ENCODE results near the gene TFEB.

Gene TFEB

GRCh38 chr6:41649596-41649995, 85.8 kb downstream of the TFEB start:
- Mint-ChIP-seq H3K36me3 (ENCODE audit: low read depth) (no peaks in the 10 kb centered on the region), H3K4me3 (no peak overlapping the region), H3K27ac (no peak overlapping the region), H3K9me3 (no peaks in the 10 kb centered on the region), H3K27me3 (peaks cover 3% of the 10 kb centered on the region), H3K4me1 (no peaks in the 10 kb centered on the region)
- ATAC-seq (no peak), DNase-seq (no peak)

- no peak for ATAC-seq
- no peak overlapping the region for H3K27ac Mint-ChIP-seq
- H3K36me3 Mint-ChIP-seq (ENCODE audit: low read depth) = no peaks in the 10 kb centered on the region
- H3K27me3 Mint-ChIP-seq = peaks cover 3% of the 10 kb centered on the region
- no peaks in the 10 kb centered on the region for H3K9me3 Mint-ChIP-seq
- H3K4me3 Mint-ChIP-seq = no peak overlapping the region
- DNase-seq = no peak
- no peaks in the 10 kb centered on the region for H3K4me1 Mint-ChIP-seq
Measured at GRCh38 chr6:41648921-41649320, 86.5 kb downstream of the TFEB start.

- Mint-ChIP-seq H3K9me3 (no peaks in the 10 kb centered on the region), H3K27ac (no peak overlapping the region), H3K4me3 (no peak overlapping the region), H3K27me3 (peaks cover 4% of the 10 kb centered on the region), H3K4me1 (no peaks in the 10 kb centered on the region), H3K36me3 (ENCODE audit: low read depth) (no peaks in the 10 kb centered on the region)
- no peak for DNase-seq
- no peak for ATAC-seq
Measured at GRCh38 chr6:41648070-41648585, 87.3 kb downstream of the TFEB start.

GRCh38 chr6:41647061-41647511, 88.3 kb downstream of the TFEB start:
- ATAC-seq = no peak

GRCh38 chr6:41646026-41646795, 89.2 kb downstream of the TFEB start:
- H3K4me3 Mint-ChIP-seq = no peak overlapping the region
- peaks cover 8% of the 10 kb centered on the region for H3K27me3 Mint-ChIP-seq
- H3K27ac Mint-ChIP-seq = no peak overlapping the region
- ATAC-seq = no peak
- H3K4me1 Mint-ChIP-seq = no peaks in the 10 kb centered on the region
- H3K36me3 Mint-ChIP-seq (ENCODE audit: low read depth) = no peaks in the 10 kb centered on the region
- no peaks in the 10 kb centered on the region for H3K9me3 Mint-ChIP-seq
- DNase-seq = no peak

More at GRCh38 chr6:41647061-41647511, 88.3 kb downstream of the TFEB start:
- Mint-ChIP-seq H3K4me1 (no peaks in the 10 kb centered on the region), H3K4me3 (no peak overlapping the region), H3K27ac (no peak overlapping the region), H3K27me3 (peaks cover 4% of the 10 kb centered on the region), H3K9me3 (no peaks in the 10 kb centered on the region), H3K36me3 (ENCODE audit: low read depth) (no peaks in the 10 kb centered on the region)
- DNase-seq = no peak

GRCh38 chr6:41645007-41645618, 90.3 kb downstream of the TFEB start:
- Mint-ChIP-seq H3K4me3 (no peak overlapping the region), H3K36me3 (ENCODE audit: low read depth) (no peaks in the 10 kb centered on the region), H3K9me3 (no peaks in the 10 kb centered on the region), H3K27me3 (peaks cover 16% of the 10 kb centered on the region), H3K4me1 (no peaks in the 10 kb centered on the region), H3K27ac (no peak overlapping the region)
- DNase-seq (no peak), ATAC-seq (no peak)

GRCh38 chr6:41644297-41644879, 91.0 kb downstream of the TFEB start:
- no peak for ATAC-seq
- no peak overlapping the region for H3K4me3 Mint-ChIP-seq
- no peak for DNase-seq
- H3K9me3 Mint-ChIP-seq = no peaks in the 10 kb centered on the region
- no peaks in the 10 kb centered on the region for H3K4me1 Mint-ChIP-seq
- no peak overlapping the region for H3K27ac Mint-ChIP-seq
- peaks cover 22% of the 10 kb centered on the region for H3K27me3 Mint-ChIP-seq
- no peaks in the 10 kb centered on the region for H3K36me3 Mint-ChIP-seq (ENCODE audit: low read depth)

- no peaks in the 10 kb centered on the region for H3K9me3 Mint-ChIP-seq
- no peak overlapping the region for H3K4me3 Mint-ChIP-seq
- H3K36me3 Mint-ChIP-seq (ENCODE audit: low read depth) = no peaks in the 10 kb centered on the region
- ATAC-seq (no peak), DNase-seq (no peak)
- H3K27me3 Mint-ChIP-seq = peaks cover 27% of the 10 kb centered on the region
- H3K27ac Mint-ChIP-seq = no peak overlapping the region
- no peaks in the 10 kb centered on the region for H3K4me1 Mint-ChIP-seq
Measured at GRCh38 chr6:41643899-41644269, 91.5 kb downstream of the TFEB start.

GRCh38 chr6:41642960-41643898, 92.2 kb downstream of the TFEB start:
- H3K4me1 Mint-ChIP-seq = no peaks in the 10 kb centered on the region
- DNase-seq (no peak), ATAC-seq (no peak)
- H3K4me3 Mint-ChIP-seq = no peak overlapping the region
- no peaks in the 10 kb centered on the region for H3K9me3 Mint-ChIP-seq
- H3K27me3 Mint-ChIP-seq = peaks cover 31% of the 10 kb centered on the region
- no peaks in the 10 kb centered on the region for H3K36me3 Mint-ChIP-seq (ENCODE audit: low read depth)
- no peak overlapping the region for H3K27ac Mint-ChIP-seq

GRCh38 chr6:41642090-41642959, 93.1 kb downstream of the TFEB start:
- Mint-ChIP-seq H3K4me1 (peaks cover 5% of the 10 kb centered on the region), H3K36me3 (ENCODE audit: low read depth) (no peaks in the 10 kb centered on the region), H3K27me3 (peaks cover 37% of the 10 kb centered on the region), H3K27ac (no peak overlapping the region), H3K9me3 (no peaks in the 10 kb centered on the region), H3K4me3 (no peak overlapping the region)
- no peak for DNase-seq
- no peak for ATAC-seq

GRCh38 chr6:41641352-41641925, 94.0 kb downstream of the TFEB start:
- H3K27ac Mint-ChIP-seq = no peak overlapping the region
- peaks cover 5% of the 10 kb centered on the region for H3K4me1 Mint-ChIP-seq
- peaks cover 40% of the 10 kb centered on the region for H3K27me3 Mint-ChIP-seq
- no peak overlapping the region for H3K4me3 Mint-ChIP-seq
- ATAC-seq = no peak
- DNase-seq = no peak
- no peaks in the 10 kb centered on the region for H3K9me3 Mint-ChIP-seq
- no peaks in the 10 kb centered on the region for H3K36me3 Mint-ChIP-seq (ENCODE audit: low read depth)

GRCh38 chr6:41640426-41640825, 95.0 kb downstream of the TFEB start:
- H3K4me1 Mint-ChIP-seq = peaks cover 5% of the 10 kb centered on the region
- no peak overlapping the region for H3K27ac Mint-ChIP-seq
- peaks cover 46% of the 10 kb centered on the region for H3K27me3 Mint-ChIP-seq

GRCh38 chr6:41639809-41640371, 95.5 kb downstream of the TFEB start:
- H3K4me3 Mint-ChIP-seq = no peak overlapping the region
- DNase-seq (no peak), ATAC-seq (no peak)
- H3K27me3 Mint-ChIP-seq = peaks cover 50% of the 10 kb centered on the region
- H3K4me1 Mint-ChIP-seq = peaks cover 5% of the 10 kb centered on the region
- no peak overlapping the region for H3K27ac Mint-ChIP-seq
- no peaks in the 10 kb centered on the region for H3K9me3 Mint-ChIP-seq
- H3K36me3 Mint-ChIP-seq (ENCODE audit: low read depth) = no peaks in the 10 kb centered on the region

More at GRCh38 chr6:41640426-41640825, 95.0 kb downstream of the TFEB start:
- Mint-ChIP-seq H3K4me3 (no peak overlapping the region), H3K36me3 (ENCODE audit: low read depth) (no peaks in the 10 kb centered on the region), H3K9me3 (no peaks in the 10 kb centered on the region)
- ATAC-seq (no peak), DNase-seq (no peak)
